H9 (cell line): ENCODE measurements around the gene HHATL. TPM values are rescaled to one million over a fixed set of nuclear protein-coding genes. Genes with fewer than 3 reads are reported as not detected.

ENCODE experiments used
- DNase-seq: peaks from one replicate; pipeline ENCODE4 v3.0.0-alpha.2; 2017
- H2AFZ ChIP-seq: one replicate; pipeline ENCODE4 v1.6.1; 2013; ENCODE audit warnings: mild to moderate bottlenecking, low read length, control low read depth, moderate library complexity
- H2AK5ac ChIP-seq: 2 replicates; pipeline ENCODE4 v1.6.1; 2013; ENCODE audit warnings: low read length, control low read depth, mixed read lengths; ENCODE audit not compliant: insufficient read length
- H2BK120ac ChIP-seq: one replicate; pipeline ENCODE4 v1.6.1; 2013; ENCODE audit warnings: low read depth, mild to moderate bottlenecking, low read length, control low read depth, inconsistent platforms; ENCODE audit not compliant: poor library complexity, severe bottlenecking
- H2BK12ac ChIP-seq: 2 replicates; pipeline ENCODE4 v1.6.1; 2013; ENCODE audit warnings: low read length, control low read depth, mixed read lengths, low read depth; ENCODE audit not compliant: insufficient read length
- H2BK15ac ChIP-seq: 2 replicates; pipeline ENCODE4 v1.6.1; 2013; ENCODE audit warnings: low read depth, low read length, control low read depth
- H2BK20ac ChIP-seq: one replicate; pipeline ENCODE4 v1.6.1; 2013; ENCODE audit warnings: low read depth, mild to moderate bottlenecking, low read length, control low read depth, inconsistent platforms; ENCODE audit not compliant: poor library complexity, severe bottlenecking
- H2BK5ac ChIP-seq: 2 replicates; pipeline ENCODE4 v1.6.1; 2013; ENCODE audit warnings: low read length, control low read depth, mixed read lengths; ENCODE audit not compliant: insufficient read length
- H3K14ac ChIP-seq: 2 replicates; pipeline ENCODE4 v1.6.1; 2013; ENCODE audit warnings: low read length, control low read depth; ENCODE audit not compliant: insufficient read depth
- H3K18ac ChIP-seq: 2 replicates; pipeline ENCODE4 v1.6.1; 2013; ENCODE audit warnings: low read depth, mild to moderate bottlenecking, mixed read lengths, low read length, control low read depth; ENCODE audit not compliant: insufficient read length
- H3K23ac ChIP-seq: 2 replicates; pipeline ENCODE4 v1.6.1; 2013; ENCODE audit warnings: low read length, control low read depth, mixed read lengths, low read depth; ENCODE audit not compliant: insufficient read length
- H3K23me2 ChIP-seq: 2 replicates; pipeline ENCODE4 v1.6.1; 2013; ENCODE audit warnings: low read depth, mild to moderate bottlenecking, mixed read lengths, low read length, control low read depth; ENCODE audit not compliant: insufficient read length, poor library complexity, severe bottlenecking
- H3K27ac ChIP-seq: 2 replicates; pipeline ENCODE4 v1.5.1; 2013; ENCODE audit warnings: low read length, control low read depth, mixed read lengths, low read depth; ENCODE audit not compliant: insufficient read length
- H3K27me3 ChIP-seq: 2 replicates; pipeline ENCODE4 v1.6.1; 2013; ENCODE audit warnings: low read length, control low read depth, inconsistent platforms; ENCODE audit not compliant: insufficient read depth
- H3K4ac ChIP-seq: 2 replicates; pipeline ENCODE4 v1.6.1; 2013; ENCODE audit warnings: low read depth, mild to moderate bottlenecking, control low read depth, inconsistent platforms, low read length, moderate library complexity
- H3K4me1 ChIP-seq: 2 replicates; pipeline ENCODE4 v1.6.1; 2013; ENCODE audit warnings: low read length, control low read depth, inconsistent platforms; ENCODE audit not compliant: insufficient read depth
- H3K4me2 ChIP-seq: 2 replicates; pipeline ENCODE4 v1.6.1; 2013; ENCODE audit warnings: low read length, control low read depth, mixed read lengths; ENCODE audit not compliant: insufficient read length, insufficient read depth
- H3K56ac ChIP-seq: 2 replicates; pipeline ENCODE4 v1.6.1; 2013; ENCODE audit warnings: low read depth, mild to moderate bottlenecking, mixed read lengths, low read length, control low read depth; ENCODE audit not compliant: insufficient read length
- H3K79me1 ChIP-seq: 2 replicates; pipeline ENCODE4 v1.6.1; 2013; ENCODE audit warnings: low read depth, mild to moderate bottlenecking, moderate library complexity, low read length, control low read depth, inconsistent platforms; ENCODE audit not compliant: insufficient read depth, poor library complexity, severe bottlenecking
- H3K79me2 ChIP-seq: 2 replicates; pipeline ENCODE4 v1.6.1; 2013; ENCODE audit warnings: low read length, control low read depth, inconsistent platforms; ENCODE audit not compliant: insufficient read depth
- H3K9ac ChIP-seq: 2 replicates; pipeline ENCODE4 v1.6.1; 2013; ENCODE audit warnings: low read length, control low read depth, mixed read lengths; ENCODE audit not compliant: insufficient read length; ENCODE audit errors: extremely low read depth
- H3K9me3 ChIP-seq: one replicate; pipeline ENCODE4 v1.6.1; 2013; ENCODE audit warnings: low read depth, low read length, inconsistent platforms; ENCODE audit not compliant: control insufficient read depth
- H3T11ph ChIP-seq: one replicate; pipeline ENCODE4 v1.6.1; 2013; ENCODE audit warnings: mild to moderate bottlenecking, low read length, control low read depth, inconsistent platforms
- H4K20me1 ChIP-seq: one replicate; pipeline ENCODE4 v1.6.1; 2013; ENCODE audit not compliant: control insufficient read depth, insufficient read length, insufficient read depth
- H4K5ac ChIP-seq: 2 replicates; pipeline ENCODE4 v1.6.1; 2013; ENCODE audit warnings: low read depth, mild to moderate bottlenecking, mixed read lengths, low read length, control low read depth; ENCODE audit not compliant: insufficient read length
- H4K8ac ChIP-seq: replicated peaks from 2 replicates; pipeline ENCODE4 v1.6.1; 2013; ENCODE audit warnings: low read length, control low read depth, mixed read lengths, low read depth; ENCODE audit not compliant: insufficient read length
- H4K91ac ChIP-seq: 2 replicates; pipeline ENCODE4 v1.6.1; 2013; ENCODE audit warnings: low read depth, mild to moderate bottlenecking, moderate library complexity, mixed read lengths, low read length, control low read depth; ENCODE audit not compliant: insufficient read length
- H3K27ac Mint-ChIP-seq, 3 experiments: 2 replicates in 2 of 3; 3 replicates in 1 of 3; pipeline ENCODE4 v1.8.0; 2020 to 2021; ENCODE audit warnings: mixed read lengths in 3 of 3, mild to moderate bottlenecking in 1 of 3, moderate library complexity in 1 of 3
- H3K27me3 Mint-ChIP-seq: 2 replicates; pipeline ENCODE4 v1.8.0; 2021; ENCODE audit warnings: low read depth, mild to moderate bottlenecking, moderate library complexity, mixed read lengths
- H3K36me3 Mint-ChIP-seq, 3 experiments: 2 replicates in 2 of 3; 3 replicates in 1 of 3; pipeline ENCODE4 v1.8.0; 2020 to 2021; ENCODE audit warnings: low read depth in 3 of 3, mixed read lengths in 3 of 3; ENCODE audit not compliant: insufficient read depth in 1 of 3
- H3K4me1 Mint-ChIP-seq, 2 experiments: 2 replicates each; pipeline ENCODE4 v1.8.0; 2020; ENCODE audit warnings: mixed read lengths in 2 of 2
- H3K4me3 Mint-ChIP-seq, 2 experiments: 2 replicates in 1 of 2; 3 replicates in 1 of 2; pipeline ENCODE4 v1.8.0; 2020 to 2021; ENCODE audit warnings: mild to moderate bottlenecking in 2 of 2, mixed read lengths in 2 of 2, moderate library complexity in 1 of 2
- H3K9me3 Mint-ChIP-seq, 2 experiments: 2 replicates in 1 of 2; 3 replicates in 1 of 2; pipeline ENCODE4 v1.8.0; 2020; ENCODE audit warnings: mild to moderate bottlenecking in 2 of 2, mixed read lengths in 2 of 2, moderate library complexity in 1 of 2
- CTCF ChIP-seq: fragments of 200-600 bp; sonication (generic); conservative IDR thresholded peaks from 3 replicates; pipeline ENCODE4 v1.8.0; 2021; ENCODE audit warnings: antibody characterized with exemption, mild to moderate bottlenecking
- WGBS: extraction: QIAGEN DNeasy Blood & Tissue Kit; methylation state at CpG from one replicate; pipeline ENCODE4 v1.1.7; 2013; ENCODE audit warnings: missing lambda C conversion rate, low lambda C conversion rate, mixed read lengths; ENCODE audit not compliant: insufficient read length; ENCODE audit errors: extremely low coverage; 5-methylcytosine and 5-hydroxymethylcytosine counted together
- total RNA-seq: library from RNA; stranded (reverse); gene quantifications from 2 replicates; pipeline ENCODE4 v1.2.1, GENCODE V29; 2021

HHATL gene
- total RNA-seq, 1 experiment from 2014 or later = 0.46 TPM

GRCh38 chr3:42698216-42698910, 4.2 kb downstream of the HHATL start:
- H3K56ac ChIP-seq = no peak overlapping the region
- H4K8ac ChIP-seq = no peak overlapping the region
- H2BK5ac ChIP-seq = no peak overlapping the region
- no peak overlapping the region for H3K18ac ChIP-seq
- no peak overlapping the region for H2BK12ac ChIP-seq
- no peaks in the 10 kb centered on the region for H3K4me1 ChIP-seq
- H3K27me3 ChIP-seq = no peaks in the 10 kb centered on the region; the same call in 1 of the 2 replicates
- Mint-ChIP-seq H3K4me3 (no peak overlapping the region), H3K27me3 (no peaks in the 10 kb centered on the region), H3K9me3 (no peaks in the 10 kb centered on the region), H3K36me3 (no peaks in the 10 kb centered on the region), H3K4me1 (peaks cover 11 to 19% of the 10 kb centered on the region in 2 experiments), H3K27ac (no peak overlapping the region)
- H3K4ac ChIP-seq = no peak overlapping the region
- H2BK120ac ChIP-seq = no peak overlapping the region
- H2AK5ac ChIP-seq = no peak overlapping the region
- no peak overlapping the region for H4K91ac ChIP-seq
- H3K79me2 ChIP-seq = no peaks in the 10 kb centered on the region
- WGBS = no CpG with 5 or more reads among the region's 7 CpGs
- no peak overlapping the region for H2BK15ac ChIP-seq
- H3K23ac ChIP-seq = no peak overlapping the region
- no peak overlapping the region for H3K27ac ChIP-seq
- DNase-seq = no peak
- no peak overlapping the region for H3K9ac ChIP-seq
- H3K9me3 ChIP-seq = no peaks in the 10 kb centered on the region
- H3K79me1 ChIP-seq = no peaks in the 10 kb centered on the region
- H3K4me2 ChIP-seq = no peak overlapping the region
- no peak overlapping the region for H2BK20ac ChIP-seq
- no peak overlapping the region for H2AFZ ChIP-seq
- no peak for TF ChIP-seq CTCF
- H3K14ac ChIP-seq = no peak overlapping the region
- H4K5ac ChIP-seq = no peak overlapping the region
- H4K20me1 ChIP-seq = no peaks in the 10 kb centered on the region
- no peaks in the 10 kb centered on the region for H3K23me2 ChIP-seq
- no peak overlapping the region for H3T11ph ChIP-seq
